Stimulated activated naive B cell treated with anti-CD40 and anti-IgM and Interleukin-4, amounts not matched to agents 10 μg/mL and 1 μg/mL and 100 μg/mL, for 72 hours (primary cell): ENCODE data around the gene LRIG1.

Experiments used
- ATAC-seq, 2 donors: fragments of 150-1000 bp; cut with Tn5 transposase; replicated peaks; 2 replicates each; pipeline ENCODE4 v1.10.0; 2021; ENCODE audit warnings: moderate library complexity in 1 of 2
- DNase-seq: peaks from one replicate; pipeline ENCODE4 v3.0.0; 2021
- H3K27ac Mint-ChIP-seq: one replicate; pipeline ENCODE4 v1.8.0; 2022; ENCODE audit warnings: mild to moderate bottlenecking, mixed read lengths
- H3K27me3 Mint-ChIP-seq, 2 donors: one replicate each; pipeline ENCODE4 v1.8.0; 2022; ENCODE audit warnings: mixed read lengths in 2 of 2
- H3K36me3 Mint-ChIP-seq, 2 donors: one replicate each; pipeline ENCODE4 v1.8.0; 2022; ENCODE audit warnings: mixed read lengths in 2 of 2, mild to moderate bottlenecking in 1 of 2
- H3K4me1 Mint-ChIP-seq, 2 donors: one replicate each; pipeline ENCODE4 v1.8.0; 2022; ENCODE audit warnings: mixed read lengths in 2 of 2, mild to moderate bottlenecking in 1 of 2
- H3K4me3 Mint-ChIP-seq, 2 donors: one replicate each; pipeline ENCODE4 v1.8.0; 2022; ENCODE audit warnings: mild to moderate bottlenecking in 2 of 2, mixed read lengths in 2 of 2, moderate library complexity in 1 of 2
- H3K9me3 Mint-ChIP-seq, 2 donors: one replicate each; pipeline ENCODE4 v1.8.0; 2022; ENCODE audit warnings: mixed read lengths in 2 of 2, mild to moderate bottlenecking in 1 of 2

The LRIG1 gene

DNA sequence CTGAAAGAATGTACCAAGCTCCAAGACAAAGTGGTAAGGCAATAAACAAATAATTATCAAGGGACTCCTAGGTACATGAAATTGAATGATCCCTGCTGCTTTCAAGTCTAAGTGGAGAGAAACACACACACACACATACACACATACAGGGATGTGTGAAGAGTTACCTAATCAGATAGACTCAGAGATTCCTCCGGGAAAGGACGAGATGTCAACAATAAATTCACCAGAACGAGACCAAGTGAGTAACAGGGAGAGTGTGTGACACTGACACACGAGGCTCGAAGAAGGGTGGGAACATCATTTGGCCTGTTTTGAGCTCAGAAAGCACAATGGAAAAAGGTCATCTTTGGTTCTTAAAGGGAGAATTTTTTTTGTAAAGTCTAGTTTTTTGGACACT lies 13.4 kb downstream of the LRIG1 start:
- ATAC-seq (no peak), DNase-seq (no peak)
- Mint-ChIP-seq H3K4me3 (no peak overlapping the region), H3K4me1 (peaks cover 34 to 59% of the 10 kb centered on the region in 2 donors), H3K27ac (no peak overlapping the region), H3K36me3 (peaks cover 1 to 10% of the 10 kb centered on the region in 2 donors), H3K9me3 (peaks cover 0 to 1% of the 10 kb centered on the region in 2 donors), H3K27me3 (peaks cover 4 to 6% of the 10 kb centered on the region in 2 donors)

DNA sequence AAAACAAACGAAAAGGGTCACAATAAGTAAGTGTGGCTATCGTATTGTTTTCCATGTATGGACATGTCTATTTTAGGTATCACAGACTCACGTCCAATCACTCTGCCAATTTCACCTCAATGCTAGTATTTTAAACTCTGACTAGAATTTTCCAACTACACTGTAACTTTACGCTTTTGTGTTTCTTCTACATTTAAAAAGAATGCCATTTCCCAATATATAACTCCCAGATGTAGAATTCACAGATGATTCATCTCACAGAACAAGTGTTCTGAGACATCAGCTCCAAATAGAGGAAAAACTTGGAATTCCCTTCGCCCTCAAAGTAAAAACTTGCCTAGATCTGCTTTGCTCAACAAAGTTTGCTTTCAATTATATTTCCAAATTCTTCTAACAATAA lies 14.2 kb downstream of the LRIG1 start:
- Mint-ChIP-seq H3K27ac (no peak overlapping the region), H3K9me3 (peaks cover 0 to 1% of the 10 kb centered on the region in 2 donors)

DNA sequence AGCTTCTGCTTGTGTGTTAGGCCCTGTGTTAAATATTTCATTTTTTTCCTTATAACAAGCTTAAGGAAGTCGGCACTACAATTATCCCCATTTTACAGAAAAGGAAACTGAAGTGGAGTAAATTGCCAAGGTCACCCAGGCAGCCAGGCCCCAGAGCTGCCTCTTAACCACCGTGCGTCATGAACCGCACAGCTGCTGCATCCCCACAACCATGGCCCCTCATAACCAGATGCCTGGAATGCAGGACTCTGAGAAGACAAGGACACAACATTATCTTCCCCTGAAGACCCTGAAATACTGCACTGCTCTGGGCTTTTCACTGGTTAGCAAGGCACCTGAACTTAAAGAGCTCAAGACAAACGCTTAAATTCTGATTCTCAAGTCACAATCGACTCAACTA lies 14.6 kb downstream of the LRIG1 start:
- Mint-ChIP-seq H3K36me3 (peaks cover 1 to 10% of the 10 kb centered on the region in 2 donors), H3K27ac (no peak overlapping the region), H3K9me3 (peaks cover 0 to 1% of the 10 kb centered on the region in 2 donors), H3K4me3 (no peak overlapping the region), H3K27me3 (peaks cover 0 to 4% of the 10 kb centered on the region in 2 donors), H3K4me1 (peaks cover 39 to 70% of the 10 kb centered on the region in 2 donors)
- ATAC-seq (no peak), DNase-seq (no peak)

More for the DNA sequence above, 14.2 kb downstream of the LRIG1 start:
- peaks cover 0 to 4% of the 10 kb centered on the region in 2 donors for H3K27me3 Mint-ChIP-seq
- ATAC-seq = no peak
- H3K4me3 Mint-ChIP-seq = no peak overlapping the region
- H3K36me3 Mint-ChIP-seq = peaks cover 1 to 10% of the 10 kb centered on the region in 2 donors
- DNase-seq = no peak
- peaks cover 34 to 65% of the 10 kb centered on the region in 2 donors for H3K4me1 Mint-ChIP-seq

- no peak for DNase-seq
- H3K4me3 Mint-ChIP-seq = no peak overlapping the region
- peaks cover 46 to 77% of the 10 kb centered on the region in 2 donors for H3K4me1 Mint-ChIP-seq
- peaks cover 0 to 4% of the 10 kb centered on the region in 2 donors for H3K27me3 Mint-ChIP-seq
- H3K36me3 Mint-ChIP-seq = peaks cover 1 to 10% of the 10 kb centered on the region in 2 donors
- no peak for ATAC-seq
- H3K9me3 Mint-ChIP-seq = peaks cover 0 to 1% of the 10 kb centered on the region in 2 donors
- no peak overlapping the region for H3K27ac Mint-ChIP-seq
Measured at GRCh38 chr3:66485291-66485968, 15.4 kb downstream of the LRIG1 start.

GRCh38 chr3:66484106-66484844 lies 16.5 kb downstream of the LRIG1 start:
- Mint-ChIP-seq H3K27me3 (peaks cover 0 to 5% of the 10 kb centered on the region in 2 donors), H3K4me3 (no peak overlapping the region), H3K4me1 (peaks cover 49 to 83% of the 10 kb centered on the region in 2 donors), H3K27ac (no peak overlapping the region), H3K9me3 (peaks cover 3% of the 10 kb centered on the region in 2 donors), H3K36me3 (peaks cover 1 to 12% of the 10 kb centered on the region in 2 donors)
- DNase-seq (no peak), ATAC-seq (no peak)

DNA sequence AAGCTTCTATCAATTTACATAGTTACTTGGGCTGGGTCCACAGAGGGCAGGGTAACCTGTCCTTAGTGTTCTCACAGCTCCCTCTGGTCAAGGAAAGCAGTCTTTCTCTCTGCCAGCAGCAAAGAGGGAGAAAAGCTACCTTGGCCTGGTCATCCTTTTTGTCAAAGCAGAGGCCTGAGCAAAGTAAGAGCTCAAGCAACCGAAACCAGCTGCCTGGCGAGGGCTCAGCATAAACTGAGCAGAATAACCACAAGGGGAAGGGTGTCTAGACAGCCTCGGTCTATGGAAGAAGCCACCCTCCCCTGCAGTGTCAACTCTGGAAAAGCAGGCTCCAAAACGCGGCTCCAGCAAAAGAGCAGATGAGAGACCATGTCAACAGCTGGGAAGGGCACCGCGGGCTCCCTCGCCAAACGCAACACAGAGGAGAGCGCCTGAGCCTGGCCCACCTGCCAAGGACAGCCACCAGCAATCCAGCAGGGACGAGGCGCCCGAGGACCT lies 17.4 kb downstream of the LRIG1 start:
- H3K36me3 Mint-ChIP-seq = peaks cover 1 to 16% of the 10 kb centered on the region in 2 donors
- peaks cover 6 to 10% of the 10 kb centered on the region in 2 donors for H3K27me3 Mint-ChIP-seq
- H3K9me3 Mint-ChIP-seq = peaks cover 3 to 7% of the 10 kb centered on the region in 2 donors
- H3K27ac Mint-ChIP-seq = no peak overlapping the region
- no peak for DNase-seq
- H3K4me3 Mint-ChIP-seq = no peak overlapping the region
- H3K4me1 Mint-ChIP-seq = peaks cover 51 to 83% of the 10 kb centered on the region in 2 donors
- peak; percentile 48 to 68 for ATAC-seq

GRCh38 chr3:66483006-66483405 lies 17.8 kb downstream of the LRIG1 start:
- no peak overlapping the region for H3K4me3 Mint-ChIP-seq
- DNase-seq = no peak
- no peak for ATAC-seq
- H3K27me3 Mint-ChIP-seq = peaks cover 6 to 10% of the 10 kb centered on the region in 2 donors
- peaks cover 3 to 7% of the 10 kb centered on the region in 2 donors for H3K9me3 Mint-ChIP-seq
- H3K4me1 Mint-ChIP-seq = peaks cover 50 to 80% of the 10 kb centered on the region in 2 donors
- peaks cover 1 to 16% of the 10 kb centered on the region in 2 donors for H3K36me3 Mint-ChIP-seq
- H3K27ac Mint-ChIP-seq = no peak overlapping the region

- ATAC-seq = no peak
- H3K4me3 Mint-ChIP-seq = no peak overlapping the region
- H3K4me1 Mint-ChIP-seq = peaks cover 49 to 75% of the 10 kb centered on the region in 2 donors
Measured at GRCh38 chr3:66482018-66482404, 18.8 kb downstream of the LRIG1 start.

GRCh38 chr3:66481071-66482017 lies 19.5 kb downstream of the LRIG1 start:
- Mint-ChIP-seq H3K27ac (peak overlapping the region; percentile 15), H3K4me3 (peak overlapping the region; percentile 31 to 56), H3K36me3 (peaks cover 1 to 13% of the 10 kb centered on the region in 2 donors), H3K4me1 (peaks cover 49 to 68% of the 10 kb centered on the region in 2 donors), H3K27me3 (peaks cover 6 to 7% of the 10 kb centered on the region in 2 donors), H3K9me3 (peaks cover 3 to 7% of the 10 kb centered on the region in 2 donors)
- no peak for DNase-seq
- ATAC-seq = peak; percentile 10 to 12

More at GRCh38 chr3:66482018-66482404, 18.8 kb downstream of the LRIG1 start:
- Mint-ChIP-seq H3K36me3 (peaks cover 1 to 13% of the 10 kb centered on the region in 2 donors), H3K9me3 (peaks cover 3 to 7% of the 10 kb centered on the region in 2 donors), H3K27ac (no peak overlapping the region), H3K27me3 (peaks cover 6 to 7% of the 10 kb centered on the region in 2 donors)
- DNase-seq = no peak

- peaks cover 6 to 7% of the 10 kb centered on the region in 2 donors for H3K27me3 Mint-ChIP-seq
- H3K4me1 Mint-ChIP-seq = peaks cover 47 to 62% of the 10 kb centered on the region in 2 donors
- peak; percentile 74 to 79 for ATAC-seq
- peak; percentile 24 for DNase-seq
- H3K9me3 Mint-ChIP-seq = peaks cover 3 to 7% of the 10 kb centered on the region in 2 donors
- H3K36me3 Mint-ChIP-seq = peaks cover 1 to 13% of the 10 kb centered on the region in 2 donors
- peak overlapping the region; percentile 31 to 56 for H3K4me3 Mint-ChIP-seq
- peak overlapping the region; percentile 49 for H3K27ac Mint-ChIP-seq
Measured at GRCh38 chr3:66480666-66481065, 20.2 kb downstream of the LRIG1 start.

DNA sequence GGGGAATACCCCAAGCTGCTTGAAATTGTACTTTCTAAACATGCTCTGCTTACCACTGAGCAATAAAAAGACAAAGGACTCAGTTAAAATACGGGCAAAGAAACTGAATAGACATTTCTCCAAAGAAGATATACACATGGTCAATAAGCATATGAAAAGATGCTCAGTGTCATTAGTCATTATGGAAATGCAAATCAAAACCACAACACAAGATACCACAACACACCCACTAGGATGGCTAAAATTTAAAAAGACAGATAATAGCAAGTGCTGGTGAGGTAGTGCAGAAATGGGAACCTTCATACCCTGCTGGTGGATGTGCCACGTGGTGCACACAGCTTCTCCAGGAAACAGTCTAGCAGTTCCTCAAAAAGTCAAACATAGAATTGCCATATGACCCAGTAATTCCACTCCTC lies 21.3 kb downstream of the LRIG1 start:
- ATAC-seq = peak; percentile 50 to 68
- peaks cover 6 to 7% of the 10 kb centered on the region in 2 donors for H3K27me3 Mint-ChIP-seq
- H3K36me3 Mint-ChIP-seq = peaks cover 0 to 10% of the 10 kb centered on the region in 2 donors
- peaks cover 3 to 7% of the 10 kb centered on the region in 2 donors for H3K9me3 Mint-ChIP-seq
- H3K4me3 Mint-ChIP-seq = no peak overlapping the region
- peak overlapping the region; percentile 72 for H3K27ac Mint-ChIP-seq
- no peak for DNase-seq
- H3K4me1 Mint-ChIP-seq = peaks cover 42 to 54% of the 10 kb centered on the region in 2 donors

GRCh38 chr3:66478960-66479359 lies 21.9 kb downstream of the LRIG1 start:
- peaks cover 6 to 7% of the 10 kb centered on the region in 2 donors for H3K27me3 Mint-ChIP-seq
- peaks cover 3 to 7% of the 10 kb centered on the region in 2 donors for H3K9me3 Mint-ChIP-seq
- H3K27ac Mint-ChIP-seq = peak overlapping the region; percentile 53
- peaks cover 0 to 6% of the 10 kb centered on the region in 2 donors for H3K36me3 Mint-ChIP-seq
- peaks cover 40 to 54% of the 10 kb centered on the region in 2 donors for H3K4me1 Mint-ChIP-seq
- no peak for ATAC-seq
- no peak overlapping the region for H3K4me3 Mint-ChIP-seq
- no peak for DNase-seq

DNA sequence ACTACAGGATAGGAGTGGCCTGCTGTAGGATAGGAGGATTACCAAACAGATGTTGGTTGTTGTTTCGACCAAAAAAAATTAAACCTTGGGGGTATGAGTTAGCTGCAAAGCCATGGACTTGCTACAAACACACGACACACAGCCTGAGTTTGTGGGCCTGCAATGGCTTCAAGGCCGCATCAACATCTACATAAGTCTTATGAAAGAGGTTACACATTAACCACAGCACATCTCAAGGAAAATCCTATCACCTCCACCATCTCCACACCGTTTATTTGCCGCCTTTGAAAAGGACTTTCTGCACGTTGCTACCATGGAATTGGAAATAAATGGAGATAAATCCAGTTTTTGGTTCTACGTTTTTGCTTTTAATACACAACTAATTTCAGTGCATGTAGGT lies 23.0 kb downstream of the LRIG1 start:
- ATAC-seq (no peak), DNase-seq (no peak)
- H3K4me1 Mint-ChIP-seq = peaks cover 39 to 54% of the 10 kb centered on the region in 2 donors
- H3K4me3 Mint-ChIP-seq = no peak overlapping the region
- no peak overlapping the region for H3K27ac Mint-ChIP-seq
- H3K9me3 Mint-ChIP-seq = peaks cover 3 to 7% of the 10 kb centered on the region in 2 donors
- peaks cover 6 to 7% of the 10 kb centered on the region in 2 donors for H3K27me3 Mint-ChIP-seq
- peaks cover 0 to 6% of the 10 kb centered on the region in 2 donors for H3K36me3 Mint-ChIP-seq
